ENCODE measurements around the gene PLA2G4B.

DNA sequence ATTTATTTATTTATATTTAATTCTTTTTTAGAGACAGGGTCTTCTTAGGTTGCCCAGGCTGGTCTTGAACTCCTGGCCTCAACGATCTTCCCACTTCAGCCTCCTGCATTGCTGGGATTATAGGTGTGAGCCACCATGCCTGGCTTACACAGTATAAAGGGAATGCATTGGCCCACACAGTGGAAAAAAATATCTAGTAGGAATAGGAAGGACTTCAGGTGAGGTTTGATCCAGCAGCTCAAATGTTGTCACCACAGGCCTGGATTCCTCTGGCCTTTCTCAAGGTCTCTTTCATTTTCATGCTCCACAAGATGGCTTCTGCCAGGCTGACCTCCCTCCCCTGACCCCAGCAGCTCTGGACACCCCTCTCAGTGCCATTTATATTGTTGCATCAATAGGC lies 57.3 kb downstream of the PLA2G4B start:
- TF ChIP-seq, protein P1, sequence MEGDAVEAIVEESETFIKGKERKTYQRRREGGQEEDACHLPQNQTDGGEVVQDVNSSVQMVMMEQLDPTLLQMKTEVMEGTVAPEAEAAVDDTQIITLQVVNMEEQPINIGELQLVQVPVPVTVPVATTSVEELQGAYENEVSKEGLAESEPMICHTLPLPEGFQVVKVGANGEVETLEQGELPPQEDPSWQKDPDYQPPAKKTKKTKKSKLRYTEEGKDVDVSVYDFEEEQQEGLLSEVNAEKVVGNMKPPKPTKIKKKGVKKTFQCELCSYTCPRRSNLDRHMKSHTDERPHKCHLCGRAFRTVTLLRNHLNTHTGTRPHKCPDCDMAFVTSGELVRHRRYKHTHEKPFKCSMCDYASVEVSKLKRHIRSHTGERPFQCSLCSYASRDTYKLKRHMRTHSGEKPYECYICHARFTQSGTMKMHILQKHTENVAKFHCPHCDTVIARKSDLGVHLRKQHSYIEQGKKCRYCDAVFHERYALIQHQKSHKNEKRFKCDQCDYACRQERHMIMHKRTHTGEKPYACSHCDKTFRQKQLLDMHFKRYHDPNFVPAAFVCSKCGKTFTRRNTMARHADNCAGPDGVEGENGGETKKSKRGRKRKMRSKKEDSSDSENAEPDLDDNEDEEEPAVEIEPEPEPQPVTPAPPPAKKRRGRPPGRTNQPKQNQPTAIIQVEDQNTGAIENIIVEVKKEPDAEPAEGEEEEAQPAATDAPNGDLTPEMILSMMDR (IDR thresholded peaks at IDR 0.05 in 4 of 5, conservative IDR thresholded peaks at IDR 0.05 in 1 of 5): no peak
- TF ChIP-seq POLR2A (IDR thresholded peaks at IDR 0.05): no peak
